Glutamatergic neuron (in vitro differentiated cells): ENCODE results near the gene IRX4. TPM values are rescaled to one million over a fixed set of nuclear protein-coding genes. Genes with fewer than 3 reads are reported as not detected.

Experiments
- DNase-seq: peaks from one replicate; pipeline ENCODE4 v3.0.0; 2022
- H3K27ac Mint-ChIP-seq: one replicate; pipeline ENCODE4 v1.8.0; 2020; ENCODE audit warnings: mild to moderate bottlenecking, mixed read lengths, inconsistent platforms; ENCODE audit not compliant: unreplicated experiment
- H3K27me3 Mint-ChIP-seq: one replicate; pipeline ENCODE4 v1.8.0; 2020; ENCODE audit warnings: mild to moderate bottlenecking, moderate library complexity, mixed read lengths, inconsistent platforms; ENCODE audit not compliant: unreplicated experiment
- H3K36me3 Mint-ChIP-seq: one replicate; pipeline ENCODE4 v1.8.0; 2020; ENCODE audit warnings: mild to moderate bottlenecking, mixed read lengths, inconsistent platforms; ENCODE audit not compliant: unreplicated experiment
- H3K4me1 Mint-ChIP-seq: one replicate; pipeline ENCODE4 v1.8.0; 2020; ENCODE audit warnings: mild to moderate bottlenecking, low read depth, mixed read lengths, inconsistent platforms; ENCODE audit not compliant: unreplicated experiment
- H3K4me3 Mint-ChIP-seq: one replicate; pipeline ENCODE4 v1.8.0; 2020; ENCODE audit warnings: mild to moderate bottlenecking, mixed read lengths, inconsistent platforms; ENCODE audit not compliant: unreplicated experiment
- H3K9me3 Mint-ChIP-seq: one replicate; pipeline ENCODE4 v1.8.0; 2020; ENCODE audit warnings: mild to moderate bottlenecking, moderate library complexity, mixed read lengths, inconsistent platforms; ENCODE audit not compliant: unreplicated experiment
- total RNA-seq: library from RNA; stranded (reverse); fragmentation: NEBNext Ultra II Directional; extraction: Animal tissue kit (Norgen Biotek cat#: 25700); gene quantifications from one replicate; pipeline ENCODE4 v1.2.1, GENCODE V29; 2021; ENCODE audit not compliant: unreplicated experiment
- TF ChIP-seq, protein P1 (sequence below): fragments of 200-600 bp; sonication (generic); IDR thresholded peaks from one replicate; pipeline ENCODE4 v1.5.0; 2021; ENCODE audit not compliant: partially characterized antibody, unreplicated experiment

IRX4 gene
- total RNA-seq, 1 donor from 2014 or later, result 0.20 TPM

DNA sequence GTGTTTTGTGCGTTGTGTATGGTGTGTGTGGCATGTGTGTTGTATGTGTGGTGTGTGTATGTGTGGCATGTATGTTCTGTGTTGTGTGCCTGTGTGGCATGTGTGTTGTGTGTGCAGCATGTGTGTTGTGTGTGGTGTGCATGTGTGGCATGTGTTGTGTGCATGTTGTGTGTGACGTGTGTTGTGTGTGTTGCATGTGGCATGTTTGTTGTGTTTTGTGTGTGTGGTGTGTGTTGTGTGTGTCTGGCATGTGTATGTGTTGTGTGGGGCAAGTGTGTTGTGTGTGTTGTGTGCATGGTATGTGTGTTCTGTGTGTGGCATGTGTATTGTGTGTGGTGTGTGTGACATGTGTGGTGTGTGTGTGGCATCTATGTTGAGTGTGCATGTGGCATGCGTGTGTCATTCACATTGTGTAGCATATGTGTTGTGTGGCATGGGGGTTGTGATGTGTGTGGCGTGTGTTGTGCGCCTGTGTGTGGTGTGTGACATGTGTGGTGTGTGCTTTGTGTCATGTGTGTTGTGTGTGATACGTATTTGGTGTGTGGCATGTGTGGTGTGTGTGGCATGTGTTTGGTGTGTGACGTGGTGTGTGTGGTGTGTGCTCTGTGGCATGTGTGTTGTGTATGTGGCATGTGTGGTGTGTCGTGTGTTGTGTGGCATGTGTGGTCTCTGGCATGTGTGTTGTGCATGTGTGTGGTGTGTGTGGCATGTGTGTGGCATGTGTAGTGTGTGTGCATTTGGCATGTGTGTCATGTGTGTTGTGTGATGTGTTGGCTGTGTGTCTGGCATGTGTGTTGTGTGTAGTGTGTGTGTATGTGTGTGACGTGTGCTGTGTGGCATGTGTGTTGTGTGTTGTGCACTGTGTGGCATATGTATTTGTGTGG lies 46.6 kb upstream of the IRX4 start:
- no peak overlapping the region for H3K4me3 Mint-ChIP-seq
- TF ChIP-seq, protein P1, sequence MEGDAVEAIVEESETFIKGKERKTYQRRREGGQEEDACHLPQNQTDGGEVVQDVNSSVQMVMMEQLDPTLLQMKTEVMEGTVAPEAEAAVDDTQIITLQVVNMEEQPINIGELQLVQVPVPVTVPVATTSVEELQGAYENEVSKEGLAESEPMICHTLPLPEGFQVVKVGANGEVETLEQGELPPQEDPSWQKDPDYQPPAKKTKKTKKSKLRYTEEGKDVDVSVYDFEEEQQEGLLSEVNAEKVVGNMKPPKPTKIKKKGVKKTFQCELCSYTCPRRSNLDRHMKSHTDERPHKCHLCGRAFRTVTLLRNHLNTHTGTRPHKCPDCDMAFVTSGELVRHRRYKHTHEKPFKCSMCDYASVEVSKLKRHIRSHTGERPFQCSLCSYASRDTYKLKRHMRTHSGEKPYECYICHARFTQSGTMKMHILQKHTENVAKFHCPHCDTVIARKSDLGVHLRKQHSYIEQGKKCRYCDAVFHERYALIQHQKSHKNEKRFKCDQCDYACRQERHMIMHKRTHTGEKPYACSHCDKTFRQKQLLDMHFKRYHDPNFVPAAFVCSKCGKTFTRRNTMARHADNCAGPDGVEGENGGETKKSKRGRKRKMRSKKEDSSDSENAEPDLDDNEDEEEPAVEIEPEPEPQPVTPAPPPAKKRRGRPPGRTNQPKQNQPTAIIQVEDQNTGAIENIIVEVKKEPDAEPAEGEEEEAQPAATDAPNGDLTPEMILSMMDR, result no peak
- no peak for DNase-seq

GRCh38 chr5:1926471-1927341 lies 44.0 kb upstream of the IRX4 start:
- Mint-ChIP-seq H3K27me3 (peaks cover 2% of the 10 kb centered on the region), H3K36me3 (no peaks in the 10 kb centered on the region), H3K4me3 (no peak overlapping the region), H3K27ac (no peak overlapping the region), H3K4me1 (no peaks in the 10 kb centered on the region), H3K9me3 (no peaks in the 10 kb centered on the region)
- DNase-seq, result no peak
- TF ChIP-seq, protein P1, result no peak

More for the DNA sequence above, 46.6 kb upstream of the IRX4 start:
- Mint-ChIP-seq H3K9me3 (peaks cover 2% of the 10 kb centered on the region), H3K36me3 (no peaks in the 10 kb centered on the region), H3K27ac (no peak overlapping the region), H3K27me3 (peaks cover 2% of the 10 kb centered on the region), H3K4me1 (peaks cover 2% of the 10 kb centered on the region)

DNA sequence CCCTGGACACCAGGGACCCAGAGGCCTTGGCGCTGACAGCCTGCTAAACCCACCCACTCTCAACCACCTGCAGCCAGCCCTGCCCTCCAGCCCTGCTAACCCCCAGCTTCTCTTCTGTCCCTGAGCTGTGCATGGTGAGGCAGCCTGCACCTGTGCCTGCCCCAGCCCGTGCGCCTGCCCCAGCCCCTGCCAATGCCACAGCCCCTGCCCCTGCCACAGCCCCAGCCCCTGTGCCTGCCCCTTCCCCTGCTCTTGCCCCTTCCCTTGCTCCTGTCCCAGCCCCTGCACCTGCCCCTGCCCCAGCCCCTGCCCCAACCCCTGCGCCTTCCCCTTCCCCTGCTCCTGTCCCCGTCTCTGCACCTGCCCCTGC lies 43.3 kb upstream of the IRX4 start:
- H3K27me3 Mint-ChIP-seq, result peaks cover 4% of the 10 kb centered on the region
- no peak overlapping the region for H3K4me3 Mint-ChIP-seq
- H3K4me1 Mint-ChIP-seq, result no peaks in the 10 kb centered on the region
- TF ChIP-seq, protein P1, result no peak
- no peak overlapping the region for H3K27ac Mint-ChIP-seq
- H3K9me3 Mint-ChIP-seq, result no peaks in the 10 kb centered on the region
- DNase-seq, result no peak
- H3K36me3 Mint-ChIP-seq, result no peaks in the 10 kb centered on the region

- no peak for DNase-seq
- Mint-ChIP-seq H3K9me3 (no peaks in the 10 kb centered on the region), H3K27ac (no peak overlapping the region), H3K4me1 (no peaks in the 10 kb centered on the region), H3K4me3 (no peak overlapping the region), H3K27me3 (peaks cover 4% of the 10 kb centered on the region), H3K36me3 (no peaks in the 10 kb centered on the region)
- TF ChIP-seq, protein P1, result no peak
Measured at GRCh38 chr5:1925111-1926070, 42.7 kb upstream of the IRX4 start.
